ENCODE measurements around the gene ZNF83.
A peak's percentile ranks its signal among the peaks of the same experiment; 100 is the strongest.

Gene ZNF83

DNA sequence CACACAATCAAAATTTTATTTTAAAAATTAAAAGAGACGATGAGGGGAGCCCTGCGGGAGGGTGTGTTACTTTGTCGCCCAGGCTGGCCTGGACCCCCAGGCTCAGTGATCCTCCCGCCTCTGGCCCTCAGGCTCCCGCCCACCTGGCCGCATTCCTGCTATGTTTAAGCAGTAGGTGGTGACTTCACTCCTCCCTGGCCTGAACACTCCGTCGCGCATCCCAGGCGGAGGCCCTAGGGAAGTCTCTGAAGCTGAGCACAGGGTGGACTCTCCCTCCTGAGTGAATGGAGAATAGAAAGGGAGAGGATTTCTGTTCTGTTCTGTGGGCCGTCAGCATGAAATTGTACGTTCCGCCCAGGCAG is 68.5 kb downstream of the ZNF83 start:
- DNase-seq = peak in 8 of 51 donors; percentile 18 to 71 (median 42)

DNA sequence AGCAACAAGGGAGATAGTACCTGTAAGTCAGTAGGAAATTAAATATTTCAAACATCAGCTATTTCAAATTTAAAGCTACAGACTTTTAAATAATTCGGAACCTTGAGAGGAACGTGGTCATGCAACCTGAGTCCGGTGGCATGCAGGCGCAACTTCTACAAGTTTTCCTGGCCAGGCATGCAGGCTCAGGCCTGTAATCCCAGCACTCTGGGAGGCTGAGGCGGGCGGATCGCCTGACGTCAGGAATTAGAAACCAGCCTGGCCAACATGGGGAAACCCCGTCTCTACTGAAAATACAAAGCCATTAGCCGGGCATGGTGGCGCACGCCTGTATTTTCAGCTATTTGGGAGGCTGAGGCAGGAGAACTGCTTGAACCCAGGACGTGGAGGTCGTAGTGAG is 70.2 kb downstream of the ZNF83 start:
- no peak for DNase-seq

DNA sequence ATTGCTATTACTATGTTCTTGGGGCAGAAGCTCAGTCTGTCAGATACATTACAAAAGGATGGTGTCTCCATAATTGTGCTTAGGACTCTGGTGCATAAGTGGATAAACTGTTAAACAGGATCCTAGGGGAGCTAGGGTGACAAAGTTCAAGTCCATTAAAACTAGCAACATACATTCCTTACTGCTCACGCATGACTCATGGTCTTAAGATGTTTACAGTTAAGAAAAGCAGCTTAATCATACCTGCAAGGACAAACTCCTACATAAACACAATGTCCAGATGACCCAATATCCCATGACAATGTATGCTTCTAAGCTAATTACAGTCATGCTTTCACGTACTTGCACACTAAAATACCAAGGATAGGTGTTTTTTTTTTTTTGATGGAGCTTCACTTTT is 71.6 kb downstream of the ZNF83 start:
- no peak for DNase-seq

DNA sequence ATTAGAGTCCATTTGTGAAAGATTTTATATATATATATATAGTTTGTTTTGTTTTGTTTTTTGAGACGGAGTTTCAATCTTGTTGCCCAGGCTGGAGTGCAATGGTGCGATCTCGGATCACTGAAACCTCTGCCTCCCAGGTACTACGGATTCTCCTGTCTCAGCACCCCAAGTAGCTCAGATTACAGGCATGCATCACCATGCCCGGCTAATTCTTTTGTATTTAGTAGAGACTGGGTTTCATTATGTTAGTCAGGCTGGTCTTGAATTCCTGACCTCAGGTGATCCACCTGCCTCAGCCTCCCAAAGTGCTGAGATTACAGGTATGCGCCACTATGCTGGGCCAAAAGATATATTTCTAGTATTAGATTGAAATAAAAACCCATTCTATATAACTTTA is 72.0 kb downstream of the ZNF83 start:
- DNase-seq = no peak

All from hypothalamus (tissue), 51 donors.